ENCODE data around the gene TSPAN11. TPM values are rescaled to one million over a fixed set of nuclear protein-coding genes. Genes with fewer than 3 reads are reported as not detected.

Gene TSPAN11
- total RNA-seq, 1 donor from 2014 or later = 38.7 TPM

GRCh38 chr12:30910038-30910350, 16.6 kb upstream of the TSPAN11 start:
- DNase-seq (ENCODE audit: extremely low read depth, low read depth, low spot score) = no peak

DNA sequence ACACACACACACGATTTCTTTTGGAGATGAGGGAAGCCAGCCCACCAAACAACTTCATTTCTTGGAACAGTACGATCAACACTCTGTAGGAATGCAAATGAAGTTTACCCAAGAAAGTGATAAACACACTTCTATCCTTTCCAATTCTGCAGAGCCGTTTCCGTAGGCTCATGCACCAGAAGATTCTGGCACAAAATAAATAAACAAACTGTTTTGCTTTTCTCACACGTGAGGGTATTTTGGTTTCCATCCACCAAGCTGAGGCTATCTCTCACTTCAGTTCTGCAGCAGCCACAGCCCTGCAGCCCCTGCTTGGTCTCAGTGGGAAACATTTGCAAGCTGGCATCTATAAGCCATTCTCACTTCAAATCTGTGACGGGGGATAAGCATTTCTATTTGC, 15.3 kb upstream of the TSPAN11 start:
- no peak for DNase-seq (ENCODE audit: extremely low read depth, low read depth, low spot score)

DNA sequence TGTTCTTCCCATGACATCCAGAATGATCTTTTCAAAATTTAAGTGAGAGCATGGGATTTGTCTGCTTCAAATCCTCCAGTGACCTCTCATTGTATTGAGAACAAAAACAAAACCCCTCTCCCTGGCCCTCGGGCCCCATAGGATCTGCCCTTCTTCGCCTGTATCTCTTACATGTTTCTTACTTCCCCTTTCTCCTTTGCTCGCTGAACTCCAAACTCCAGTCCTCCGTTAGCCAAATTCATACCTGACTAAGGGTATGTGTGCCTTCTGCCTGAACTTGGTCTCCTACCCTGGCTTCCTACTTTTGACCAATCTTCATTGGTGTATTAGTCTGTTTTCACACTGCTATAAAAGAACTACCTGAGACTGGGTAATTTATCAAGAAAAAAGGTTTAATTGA, 13.2 kb upstream of the TSPAN11 start:
- DNase-seq (ENCODE audit: extremely low read depth, low read depth, low spot score) = no peak

GRCh38 chr12:30914986-30915591, 11.5 kb upstream of the TSPAN11 start:
- DNase-seq (ENCODE audit: extremely low read depth, low read depth, low spot score) = no peak

- no peak for DNase-seq (ENCODE audit: extremely low read depth, low read depth, low spot score)
These were observed 3.5 kb upstream of the TSPAN11 start for GRCh38 chr12:30923057-30923456.

- DNase-seq (ENCODE audit: extremely low read depth, low read depth, low spot score) = no peak
These were observed 823 bp upstream of the TSPAN11 start for GRCh38 chr12:30925607-30926242.

DNA sequence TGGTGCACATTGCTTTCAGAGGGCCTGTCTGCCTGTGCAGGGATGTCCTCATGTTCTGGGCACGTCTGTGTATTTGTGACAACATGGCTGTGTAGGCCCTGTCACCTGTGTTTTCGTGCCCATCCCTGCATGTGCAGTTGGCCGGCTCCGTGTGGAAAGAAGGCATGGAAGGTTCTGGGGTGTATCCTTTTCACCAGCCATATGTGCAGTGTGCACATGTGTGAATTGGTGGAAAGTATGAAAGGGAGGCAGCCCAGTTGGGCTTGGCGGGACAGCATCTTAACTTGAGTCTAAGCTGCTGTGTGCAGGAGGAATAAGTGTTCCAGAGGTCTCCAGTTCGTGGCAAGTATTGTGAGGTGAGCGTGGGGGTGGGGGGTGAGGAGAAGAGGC, 669 bp downstream of the TSPAN11 start:
- no peak for DNase-seq (ENCODE audit: extremely low read depth, low read depth, low spot score)

GRCh38 chr12:30928356-30929244, 2.1 kb downstream of the TSPAN11 start:
- DNase-seq (ENCODE audit: extremely low read depth, low read depth, low spot score) = no peak

GRCh38 chr12:30930238-30930637, 3.7 kb downstream of the TSPAN11 start:
- peak; percentile 41 for DNase-seq (ENCODE audit: extremely low read depth, low read depth, low spot score)

GRCh38 chr12:30930641-30931040, 4.1 kb downstream of the TSPAN11 start:
- no peak for DNase-seq (ENCODE audit: extremely low read depth, low read depth, low spot score)

- DNase-seq (ENCODE audit: extremely low read depth, low read depth, low spot score) = no peak
These were observed 6.3 kb downstream of the TSPAN11 start for GRCh38 chr12:30932881-30933280.

DNA sequence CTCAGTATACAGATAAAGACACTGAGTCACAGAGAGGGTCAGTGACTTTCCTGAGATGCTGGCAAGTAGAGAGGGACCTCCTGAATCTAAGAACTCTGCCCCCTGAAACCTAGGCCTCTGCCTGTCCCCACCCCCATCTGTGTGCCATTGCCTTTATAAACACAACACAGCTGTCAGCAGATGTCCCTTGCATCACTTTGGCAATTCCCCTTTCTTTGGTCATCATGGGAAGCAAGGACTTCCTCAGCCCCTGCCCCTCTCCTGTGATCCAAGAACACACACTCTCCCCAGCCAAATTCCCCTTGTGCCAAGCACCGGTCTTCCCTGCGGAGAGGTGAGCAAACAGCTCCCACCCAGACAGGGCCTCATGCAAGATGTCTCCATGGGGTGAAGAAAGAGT, 8.3 kb downstream of the TSPAN11 start:
- DNase-seq (ENCODE audit: extremely low read depth, low read depth, low spot score) = no peak

DNA sequence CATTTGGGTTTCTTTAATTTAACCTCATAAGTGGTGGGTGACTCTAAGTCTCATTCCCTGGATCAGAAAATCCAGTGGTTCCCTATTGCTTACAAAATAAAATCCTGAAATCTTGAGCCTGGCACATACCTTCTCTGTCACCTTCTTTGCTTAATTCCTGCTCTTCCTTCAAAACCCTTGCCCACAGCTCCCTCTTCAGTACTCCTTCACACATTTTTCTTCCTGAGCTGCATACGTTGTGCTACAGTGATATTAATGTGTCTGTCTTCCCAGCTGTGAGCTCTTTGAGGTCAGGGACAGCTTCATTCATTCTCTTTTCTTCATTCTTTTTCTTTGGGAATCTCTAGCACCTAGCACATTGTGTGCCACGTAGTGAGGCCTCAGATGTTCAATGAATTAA, 9.5 kb downstream of the TSPAN11 start:
- DNase-seq (ENCODE audit: extremely low read depth, low read depth, low spot score) = no peak

- DNase-seq (ENCODE audit: extremely low read depth, low read depth, low spot score) = no peak
These were observed 12.7 kb downstream of the TSPAN11 start for GRCh38 chr12:30939234-30939633.

- DNase-seq (ENCODE audit: extremely low read depth, low read depth, low spot score) = no peak
These were observed 15.9 kb downstream of the TSPAN11 start for GRCh38 chr12:30942486-30942885.

- no peak for DNase-seq (ENCODE audit: extremely low read depth, low read depth, low spot score)
These were observed 16.4 kb downstream of the TSPAN11 start for GRCh38 chr12:30942936-30943335.

DNA sequence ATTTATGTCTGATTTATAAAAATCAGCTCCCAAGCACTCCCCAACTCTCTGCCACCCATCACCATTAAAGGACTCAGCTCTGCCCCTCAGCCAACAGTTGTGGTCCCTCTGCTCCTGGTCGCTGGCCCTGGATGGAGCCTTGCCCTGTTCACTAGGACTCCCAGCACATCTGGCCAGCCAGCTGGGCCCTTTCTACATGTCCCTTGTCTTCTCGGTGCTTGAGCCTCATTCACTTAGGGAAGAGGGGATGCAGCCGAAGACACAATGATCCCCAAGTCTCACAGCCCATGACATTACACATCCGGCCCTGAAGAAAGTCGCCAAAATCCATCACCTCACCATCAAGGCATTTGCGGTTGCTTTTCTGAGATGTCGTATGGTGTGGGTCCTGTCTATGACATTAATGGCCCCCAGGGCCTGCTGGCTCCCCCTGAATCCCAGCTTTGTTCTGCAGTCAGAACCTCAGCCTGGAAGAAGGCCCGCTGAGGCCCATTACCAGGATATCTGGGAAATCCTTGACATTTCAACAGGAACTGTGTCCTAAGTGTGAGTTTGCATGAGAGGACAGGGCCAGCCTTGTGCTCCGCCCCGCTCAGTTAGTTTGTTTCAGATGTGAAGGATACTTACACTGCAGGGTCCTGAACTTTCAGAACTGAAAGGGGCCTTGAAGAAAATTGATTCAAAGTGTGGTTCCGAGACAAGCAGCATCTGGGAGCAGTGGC, 19.1 kb downstream of the TSPAN11 start:
- no peak for DNase-seq (ENCODE audit: extremely low read depth, low read depth, low spot score)

DNA sequence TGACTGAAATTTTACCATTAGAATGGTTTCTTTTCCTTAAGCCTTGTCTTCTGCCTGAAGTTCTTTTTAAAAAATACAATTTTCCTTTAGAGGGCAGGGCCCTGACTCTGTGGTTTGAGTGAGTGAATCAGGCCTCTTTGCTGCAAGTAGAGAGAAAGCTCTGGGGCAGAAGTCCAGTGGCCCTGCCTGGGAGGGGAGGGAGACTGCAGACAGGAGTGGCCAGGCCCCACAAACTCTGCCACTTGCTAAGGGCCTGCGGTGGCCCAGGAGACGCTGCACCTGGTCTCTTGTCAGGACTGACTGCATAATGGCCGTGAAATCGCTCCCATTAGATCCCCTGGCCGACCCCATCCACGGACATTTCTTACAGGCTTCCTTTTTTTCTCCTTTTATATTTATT, 25.5 kb downstream of the TSPAN11 start:
- DNase-seq (ENCODE audit: extremely low read depth, low read depth, low spot score) = no peak

GRCh38 chr12:30953257-30953656, 26.7 kb downstream of the TSPAN11 start:
- no peak for DNase-seq (ENCODE audit: extremely low read depth, low read depth, low spot score)

DNA sequence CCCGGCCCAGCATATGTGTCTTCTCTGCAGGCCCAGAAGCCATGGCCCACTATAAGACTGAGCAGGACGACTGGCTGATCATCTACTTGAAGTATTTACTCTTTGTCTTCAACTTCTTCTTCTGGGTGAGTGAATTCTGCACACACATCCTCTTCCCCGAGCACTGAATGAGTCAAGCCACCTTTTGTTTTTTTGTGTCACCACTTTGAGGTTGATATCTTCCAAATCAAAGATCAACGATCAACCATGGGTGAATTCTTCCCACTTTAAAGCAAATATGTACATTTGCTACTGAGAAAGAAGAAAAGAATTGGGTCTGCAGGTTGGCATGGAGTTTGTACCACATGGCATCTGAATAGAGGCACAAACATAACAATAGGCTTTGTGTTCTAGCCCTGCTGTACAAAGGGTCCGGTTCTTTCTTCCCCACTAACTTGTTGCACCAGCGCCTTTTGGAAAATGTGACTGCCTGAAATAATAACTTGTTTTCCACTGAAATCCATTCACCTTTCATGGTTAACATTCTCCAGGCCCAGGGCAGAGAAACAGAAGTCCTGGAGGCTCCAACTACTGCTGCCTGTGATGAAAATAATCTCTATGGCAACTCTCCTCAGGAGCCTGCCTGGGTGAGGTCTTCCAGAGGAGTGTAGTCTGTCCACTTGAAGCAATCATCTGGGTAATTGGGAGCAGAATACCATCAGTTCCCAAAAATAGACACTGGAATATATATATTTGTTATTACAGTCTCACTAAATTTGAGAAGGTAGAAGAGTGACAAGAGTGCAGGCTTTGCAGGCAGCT, 27.6 kb downstream of the TSPAN11 start:
- no peak for DNase-seq (ENCODE audit: extremely low read depth, low read depth, low spot score)

DNA sequence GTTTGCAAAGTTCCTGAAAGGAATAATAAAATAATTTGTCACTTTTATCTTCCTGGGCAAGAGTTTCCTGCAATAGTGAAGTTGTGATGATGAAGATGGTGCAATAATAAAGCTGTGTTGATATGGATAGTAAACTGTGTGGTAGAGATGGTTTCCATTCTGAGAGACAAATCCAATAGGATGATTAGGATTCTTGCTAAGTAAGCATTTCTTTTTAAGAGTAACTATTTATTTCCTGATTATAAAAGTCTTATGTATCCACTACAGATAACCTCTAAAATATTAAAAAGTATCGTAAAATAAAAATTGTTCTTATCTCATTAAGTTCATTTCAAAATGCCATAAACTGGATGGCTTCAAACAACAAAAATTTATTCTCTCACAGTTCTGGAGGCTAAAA, 28.7 kb downstream of the TSPAN11 start:
- DNase-seq (ENCODE audit: extremely low read depth, low read depth, low spot score) = no peak

All from glomerular endothelial cell (primary cell).